GM13977 (cell line): ENCODE data around the gene KRR1.
A peak's percentile ranks its signal among the peaks of the same experiment; 100 is the strongest.
"Not testable (repeated sequence)": the region's sequence is repeated elsewhere in the genome, so short reads cannot be mapped to it uniquely, and the experiment has no call there.

Experiments
- DNase-seq: peaks from one replicate; pipeline ENCODE4 v3.0.0; 2012; ENCODE audit warnings: low spot score
- in situ Hi-C: fragments of 300-500 bp; cut with MboI; formaldehyde crosslinking; loops from one replicate; pipeline ENCODE4 v1.12.0; 2022; ENCODE audit warnings: low sequenced_read_pairs, low pct_unique_long_range_greater_than_20kb, mixed read lengths, inconsistent platforms; ENCODE audit not compliant: unreplicated experiment
- TF ChIP-seq, protein P1 (sequence below): IDR thresholded peaks from 2 replicates; pipeline ENCODE4 v1.5.1; 2012; ENCODE audit warnings: mild to moderate bottlenecking, control low read depth; ENCODE audit not compliant: insufficient read depth; ENCODE audit errors: extremely low read depth, missing control alignments

Gene KRR1

DNA sequence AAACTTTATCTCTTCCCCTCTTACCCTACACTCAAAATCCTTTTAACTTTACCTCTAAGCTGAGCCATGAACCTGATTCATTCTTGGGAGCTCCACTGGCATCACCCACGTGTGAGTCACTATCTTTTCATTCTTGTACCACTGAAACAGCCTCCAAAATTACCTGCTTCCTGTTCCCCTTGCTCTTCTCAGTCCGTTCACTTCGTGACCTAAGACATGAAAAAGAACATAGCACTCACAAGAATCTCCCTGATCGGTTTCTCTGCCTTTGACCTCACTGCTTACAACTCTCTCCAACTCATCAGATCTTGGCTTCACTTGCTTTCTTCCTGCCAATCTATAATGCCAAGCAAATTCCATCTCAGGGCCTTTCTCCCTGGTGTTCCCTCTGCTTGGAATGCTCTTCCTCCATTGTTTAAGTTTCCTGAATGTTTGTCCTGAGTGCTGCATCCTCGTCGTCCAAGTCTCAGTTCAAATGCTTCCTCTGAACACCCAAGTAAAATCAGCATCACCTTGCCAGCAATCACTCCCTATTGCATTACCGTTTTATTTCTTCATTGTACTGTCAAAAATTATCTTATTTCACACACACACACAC is 21.7 kb downstream of the KRR1 start:
- TF ChIP-seq, protein P1, sequence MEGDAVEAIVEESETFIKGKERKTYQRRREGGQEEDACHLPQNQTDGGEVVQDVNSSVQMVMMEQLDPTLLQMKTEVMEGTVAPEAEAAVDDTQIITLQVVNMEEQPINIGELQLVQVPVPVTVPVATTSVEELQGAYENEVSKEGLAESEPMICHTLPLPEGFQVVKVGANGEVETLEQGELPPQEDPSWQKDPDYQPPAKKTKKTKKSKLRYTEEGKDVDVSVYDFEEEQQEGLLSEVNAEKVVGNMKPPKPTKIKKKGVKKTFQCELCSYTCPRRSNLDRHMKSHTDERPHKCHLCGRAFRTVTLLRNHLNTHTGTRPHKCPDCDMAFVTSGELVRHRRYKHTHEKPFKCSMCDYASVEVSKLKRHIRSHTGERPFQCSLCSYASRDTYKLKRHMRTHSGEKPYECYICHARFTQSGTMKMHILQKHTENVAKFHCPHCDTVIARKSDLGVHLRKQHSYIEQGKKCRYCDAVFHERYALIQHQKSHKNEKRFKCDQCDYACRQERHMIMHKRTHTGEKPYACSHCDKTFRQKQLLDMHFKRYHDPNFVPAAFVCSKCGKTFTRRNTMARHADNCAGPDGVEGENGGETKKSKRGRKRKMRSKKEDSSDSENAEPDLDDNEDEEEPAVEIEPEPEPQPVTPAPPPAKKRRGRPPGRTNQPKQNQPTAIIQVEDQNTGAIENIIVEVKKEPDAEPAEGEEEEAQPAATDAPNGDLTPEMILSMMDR, result no peak
- DNase-seq, result no peak
- in situ Hi-C loops, result no loop called here

DNA sequence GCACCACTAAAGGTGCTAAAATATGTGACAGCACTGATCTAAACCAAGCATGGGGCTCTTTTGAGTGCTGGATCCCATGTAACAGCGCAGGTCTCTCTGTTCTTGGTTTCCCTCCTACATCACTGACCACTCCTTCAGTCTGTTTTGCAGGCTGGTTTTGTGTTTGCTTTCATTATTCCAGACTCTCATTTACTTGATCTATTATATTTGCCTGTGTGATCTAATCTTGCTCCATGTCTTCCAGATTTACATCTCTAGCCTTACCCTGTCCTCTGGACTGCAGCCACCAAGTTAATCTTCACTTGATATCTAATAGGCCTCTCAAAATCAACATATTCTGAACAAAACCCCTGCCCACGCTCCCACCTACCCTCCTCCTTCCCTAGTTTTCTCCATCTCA is 22.2 kb downstream of the KRR1 start:
- DNase-seq, result no peak
- TF ChIP-seq, protein P1, result no peak
- in situ Hi-C loops, result no loop called here

DNA sequence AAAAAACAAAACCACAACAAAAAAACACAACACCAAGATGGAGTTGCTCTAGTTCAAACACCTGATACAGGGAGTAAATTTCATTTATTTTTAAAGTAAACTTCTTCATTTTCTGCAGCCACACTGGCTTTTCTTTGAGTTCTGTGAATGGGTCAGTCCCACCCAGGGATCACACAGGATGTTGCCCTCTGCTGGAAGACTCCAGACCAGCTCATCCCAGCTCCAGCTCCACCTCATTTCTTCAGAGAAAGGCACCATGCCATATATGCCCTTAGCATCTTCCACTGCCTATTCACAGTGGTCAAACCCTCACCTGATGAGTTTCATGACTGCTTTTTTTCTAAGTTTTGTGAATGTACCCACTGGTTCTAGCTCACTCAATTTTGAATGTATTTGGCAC is 22.9 kb downstream of the KRR1 start:
- TF ChIP-seq, protein P1, result peak; percentile 37
- in situ Hi-C loops, result no loop called here
- no peak for DNase-seq

DNA sequence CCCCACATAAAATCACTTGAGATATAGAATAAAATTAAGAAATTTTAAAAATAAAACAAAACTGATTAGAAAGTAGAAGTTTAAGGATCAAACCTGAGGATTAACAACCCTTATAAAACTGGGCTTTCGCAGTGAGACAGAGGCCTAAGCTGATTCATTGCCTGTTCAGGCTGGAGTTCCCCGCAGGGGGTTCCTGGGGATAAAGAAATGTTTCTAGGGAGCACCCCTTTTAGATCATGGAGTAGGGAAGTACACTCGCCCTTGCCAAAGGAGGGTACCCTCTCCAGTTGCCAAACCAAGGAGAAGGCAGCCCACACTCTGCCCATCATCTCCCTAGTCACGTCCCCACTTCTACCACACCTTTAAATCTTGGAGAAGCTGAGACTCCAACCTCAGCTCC is 24.1 kb downstream of the KRR1 start:
- in situ Hi-C loops, result no loop called here
- TF ChIP-seq, protein P1, result no peak
- no peak for DNase-seq

DNA sequence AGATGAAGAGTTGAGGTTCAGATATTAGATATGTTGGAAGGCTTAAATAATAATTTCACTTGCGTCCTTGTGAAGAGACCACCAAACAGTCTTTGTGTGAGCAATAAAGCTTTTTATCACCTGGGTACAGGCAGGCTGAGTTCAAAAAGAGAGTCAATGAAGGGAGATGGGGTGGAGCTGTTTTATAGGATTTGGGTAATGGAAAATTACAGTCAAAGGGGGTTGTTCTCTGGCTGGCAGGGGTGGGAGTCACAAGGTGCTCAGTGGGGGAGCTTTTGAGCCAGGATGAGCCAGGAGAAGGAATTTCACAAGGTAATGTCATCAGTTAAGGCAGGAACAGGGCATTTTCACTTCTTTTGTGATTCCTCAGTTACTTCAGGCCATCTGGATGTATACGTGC is 27.0 kb downstream of the KRR1 start:
- in situ Hi-C loops, result not testable (repeated sequence)

DNA sequence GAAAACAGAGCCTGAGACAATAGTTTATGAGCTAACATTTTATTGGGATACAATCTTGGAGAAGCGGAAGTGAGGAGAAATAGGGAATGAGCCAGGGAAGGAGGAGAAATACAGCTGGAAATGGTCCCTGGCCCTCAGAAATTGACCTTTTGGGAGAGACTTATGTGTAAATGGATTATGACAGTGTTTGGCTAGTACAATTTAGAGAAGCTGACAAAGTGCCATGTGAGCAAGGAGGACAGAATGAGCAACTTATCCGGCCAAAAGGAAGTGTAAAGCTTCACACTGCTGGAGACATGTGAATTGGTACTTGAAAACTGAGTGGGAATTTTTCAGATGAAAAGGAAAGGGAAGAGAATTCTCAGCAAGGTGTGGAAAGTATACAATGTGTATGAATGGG is 28.0 kb downstream of the KRR1 start:
- DNase-seq, result no peak
- in situ Hi-C loops, result no loop called here
- TF ChIP-seq, protein P1, result no peak

More for the DNA sequence above, 27.0 kb downstream of the KRR1 start:
- not testable (repeated sequence) for DNase-seq

DNA sequence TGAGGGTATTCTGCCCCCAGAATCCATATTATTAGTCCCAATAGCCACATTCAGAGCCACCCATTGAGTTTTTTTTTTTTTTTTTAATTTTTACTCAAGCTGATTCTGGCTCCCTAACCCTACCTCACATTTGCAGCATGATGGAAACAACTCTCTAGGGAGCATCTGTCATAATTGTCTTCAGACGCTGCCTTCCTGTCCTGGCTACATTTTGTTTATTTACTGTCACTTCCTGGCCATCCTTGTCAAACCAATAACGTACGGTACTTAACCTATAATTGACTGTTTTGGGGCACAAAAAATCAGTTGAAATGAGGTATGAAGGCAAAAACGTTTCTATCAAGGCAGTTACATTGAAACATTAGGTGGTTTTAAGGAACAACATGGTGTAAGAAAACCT is 28.8 kb downstream of the KRR1 start:
- in situ Hi-C loops, result no loop called here

More for the DNA sequence above, 28.8 kb downstream of the KRR1 start:
- TF ChIP-seq, protein P1, result no peak
- DNase-seq, result peak; percentile 17
